Measurements from ENCODE around the gene CARMIL3. TPM values are rescaled to one million over a fixed set of nuclear protein-coding genes. Genes with fewer than 3 reads are reported as not detected.

CARMIL3 gene
- total RNA-seq, 1 donor from 2014 or later, result 0.34 TPM

GRCh38 chr14:24100197-24100981 is 48.6 kb downstream of the CARMIL3 start:
- no peaks in the 10 kb centered on the region for H3K9me3 Mint-ChIP-seq (ENCODE audit: unreplicated experiment)
- TF ChIP-seq EZH2 (IDR thresholded peaks at IDR 0.05; ENCODE audit: insufficient read depth, low read length) (no peak), CTCF (IDR thresholded peaks at IDR 0.05; ENCODE audit: insufficient read depth, low read depth, low read length) (no peak)
- H3K4me1 Mint-ChIP-seq (ENCODE audit: low read depth, unreplicated experiment), result peaks cover 5% of the 10 kb centered on the region
- Histone ChIP-seq H3K36me3 (ENCODE audit: insufficient read depth, low read length) (no peaks in the 10 kb centered on the region), H3K9ac (ENCODE audit: low read length) (no peak overlapping the region), H4K20me1 (ENCODE audit: insufficient read depth, low read length) (no peaks in the 10 kb centered on the region), H3K4me3 (ENCODE audit: insufficient read depth, low read depth, low read length) (no peak overlapping the region), H3K4me1 (ENCODE audit: insufficient read depth, low read length) (no peaks in the 10 kb centered on the region), H3K79me2 (ENCODE audit: insufficient read depth, low read length) (no peaks in the 10 kb centered on the region), H3K27me3 (ENCODE audit: insufficient read depth, low read length) (no peaks in the 10 kb centered on the region), H3K27ac (ENCODE audit: low read depth, low read length) (no peak overlapping the region), H2AFZ (ENCODE audit: low read depth, low read length) (no peak overlapping the region), H3K4me2 (ENCODE audit: low read length) (no peak overlapping the region), H3K9me3 (ENCODE audit: insufficient read depth, low read depth, low read length) (no peaks in the 10 kb centered on the region)
- no peak for FAIRE-seq
- no peak for DNase-seq (ENCODE audit: low read depth)
- no peaks in the 10 kb centered on the region for H3K27me3 Mint-ChIP-seq (ENCODE audit: low read depth, unreplicated experiment)
- H3K4me3 Mint-ChIP-seq (ENCODE audit: unreplicated experiment), result no peak overlapping the region
- H3K27ac Mint-ChIP-seq (ENCODE audit: unreplicated experiment), result no peak overlapping the region
- H3K36me3 Mint-ChIP-seq (ENCODE audit: low read depth, unreplicated experiment), result peaks cover 51% of the 10 kb centered on the region

DNA sequence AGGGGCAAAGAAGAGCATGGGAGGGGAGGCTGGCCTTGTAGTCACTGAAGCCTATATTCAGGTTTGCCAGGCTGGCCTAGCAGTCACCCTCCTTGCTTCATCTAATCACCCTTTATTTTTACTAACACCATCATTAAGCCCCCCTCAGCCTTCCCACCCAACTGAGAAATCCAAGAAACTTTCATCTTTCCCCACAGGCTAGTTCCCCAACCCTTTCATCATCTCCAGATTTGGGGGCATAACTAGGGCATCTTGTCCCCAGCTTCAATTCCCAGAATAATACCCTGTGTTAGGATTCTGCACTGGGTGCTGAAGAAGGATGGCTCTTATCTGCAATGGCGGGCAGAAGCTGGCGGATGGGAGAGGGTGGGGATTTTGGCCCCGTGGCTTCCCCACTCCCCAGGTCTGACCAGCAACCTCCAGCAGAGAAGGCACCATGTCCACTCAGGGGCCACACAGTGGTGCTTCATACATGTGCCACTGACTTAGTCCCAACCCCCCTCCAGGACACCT is 49.2 kb downstream of the CARMIL3 start:
- H3K27me3 ChIP-seq (ENCODE audit: insufficient read depth, low read length), result no peaks in the 10 kb centered on the region
- Mint-ChIP-seq H3K4me1 (ENCODE audit: low read depth, unreplicated experiment) (no peaks in the 10 kb centered on the region), H3K36me3 (ENCODE audit: low read depth, unreplicated experiment) (peaks cover 47% of the 10 kb centered on the region), H3K4me3 (ENCODE audit: unreplicated experiment) (no peak overlapping the region), H3K27ac (ENCODE audit: unreplicated experiment) (no peak overlapping the region), H3K9me3 (ENCODE audit: unreplicated experiment) (no peaks in the 10 kb centered on the region), H3K27me3 (ENCODE audit: low read depth, unreplicated experiment) (no peaks in the 10 kb centered on the region)
- no peak overlapping the region for H3K4me2 ChIP-seq (ENCODE audit: low read length)
- H3K36me3 ChIP-seq (ENCODE audit: insufficient read depth, low read length), result no peaks in the 10 kb centered on the region
- no peaks in the 10 kb centered on the region for H3K79me2 ChIP-seq (ENCODE audit: insufficient read depth, low read length)
- no peak overlapping the region for H3K4me3 ChIP-seq (ENCODE audit: insufficient read depth, low read depth, low read length)
- H4K20me1 ChIP-seq (ENCODE audit: insufficient read depth, low read length), result no peaks in the 10 kb centered on the region
- TF ChIP-seq CTCF (IDR thresholded peaks at IDR 0.05; ENCODE audit: insufficient read depth, low read depth, low read length), result no peak
- TF ChIP-seq EZH2 (IDR thresholded peaks at IDR 0.05; ENCODE audit: insufficient read depth, low read length), result no peak
- H3K4me1 ChIP-seq (ENCODE audit: insufficient read depth, low read length), result no peaks in the 10 kb centered on the region
- DNase-seq (ENCODE audit: low read depth), result no peak
- H3K9ac ChIP-seq (ENCODE audit: low read length), result no peak overlapping the region
- H3K27ac ChIP-seq (ENCODE audit: low read depth, low read length), result no peak overlapping the region
- H3K9me3 ChIP-seq (ENCODE audit: insufficient read depth, low read depth, low read length), result no peaks in the 10 kb centered on the region
- no peak overlapping the region for H2AFZ ChIP-seq (ENCODE audit: low read depth, low read length)
- FAIRE-seq, result no peak

Measured in astrocyte (in vitro differentiated cells and primary cell).